HG03139 (cell line): ENCODE measurements around the gene MAP3K14.
"Not testable (repeated sequence)": the region's sequence is repeated elsewhere in the genome, so short reads cannot be mapped to it uniquely, and the experiment has no call there.

Experiments used
- ATAC-seq: cut with Tn5 transposase; IDR thresholded peaks from one replicate; pipeline ENCODE4 v1.9.1; 2021; ENCODE audit not compliant: unreplicated experiment

MAP3K14 gene

GRCh38 chr17:45302220-45302619 is 14.6 kb downstream of the MAP3K14 start:
- not testable (repeated sequence) for ATAC-seq

GRCh38 chr17:45301674-45302073 is 15.1 kb downstream of the MAP3K14 start:
- no peak for ATAC-seq

- ATAC-seq = no peak
Observed at GRCh38 chr17:45300060-45300751, 16.6 kb downstream of the MAP3K14 start.

- no peak for ATAC-seq
Observed at GRCh38 chr17:45299361-45299760, 17.5 kb downstream of the MAP3K14 start.

- no peak for ATAC-seq
Observed at GRCh38 chr17:45298546-45299285, 18.1 kb downstream of the MAP3K14 start.

- no peak for ATAC-seq
Observed at GRCh38 chr17:45296833-45297124, 20.0 kb downstream of the MAP3K14 start.

- no peak for ATAC-seq
Observed at GRCh38 chr17:45296003-45296832, 20.6 kb downstream of the MAP3K14 start.

- ATAC-seq = no peak
Observed at GRCh38 chr17:45294506-45294905, 22.3 kb downstream of the MAP3K14 start.

GRCh38 chr17:45293413-45294211 is 23.2 kb downstream of the MAP3K14 start:
- ATAC-seq = no peak

- ATAC-seq = no peak
Observed at GRCh38 chr17:45292696-45293412, 24.0 kb downstream of the MAP3K14 start.

GRCh38 chr17:45291171-45291805 is 25.5 kb downstream of the MAP3K14 start:
- no peak for ATAC-seq

- no peak for ATAC-seq
Observed at GRCh38 chr17:45290269-45290765, 26.5 kb downstream of the MAP3K14 start.

GRCh38 chr17:45289301-45290268 is 27.2 kb downstream of the MAP3K14 start:
- ATAC-seq = no peak

GRCh38 chr17:45288825-45289224 is 28.0 kb downstream of the MAP3K14 start:
- ATAC-seq = no peak

- no peak for ATAC-seq
Observed at GRCh38 chr17:45287526-45288500, 29.0 kb downstream of the MAP3K14 start.

- ATAC-seq = no peak
Observed at GRCh38 chr17:45286286-45286685, 30.5 kb downstream of the MAP3K14 start.
